Upper lobe of left lung (tissue), 6 donors: Measurements from ENCODE around the gene FNDC1. TPM values are rescaled to one million over a fixed set of nuclear protein-coding genes. Genes with fewer than 3 reads are reported as not detected.

Experiments
- ATAC-seq, 2 donors: fragments of 200-7000 bp; cut with Tn5 transposase; one replicate each; pipeline ENCODE4 v1.9.1; 2022; ENCODE audit warnings: mild to moderate bottlenecking in 2 of 2, moderate library complexity in 2 of 2; ENCODE audit not compliant: low FRiP score in 2 of 2
- DNase-seq, 2 donors: peaks; one replicate each; pipeline ENCODE4 v3.0.0-alpha.2; 2019 to 2020
- H3K27ac ChIP-seq, 4 donors: fragments of 200-600 bp; sonication (generic); one replicate each; pipeline ENCODE4 v1.5.1; 2016 to 2019
- H3K27me3 ChIP-seq, 4 donors: fragments of 200-600 bp; sonication (generic); one replicate each; pipeline ENCODE4 v1.5.1; 2017 to 2019
- H3K36me3 ChIP-seq, 4 donors: fragments of 200-600 bp; sonication (generic); one replicate each; pipeline ENCODE4 v1.5.1; 2016 to 2019
- H3K4me1 ChIP-seq, 4 donors: fragments of 200-600 bp; sonication (generic); one replicate each; pipeline ENCODE4 v1.5.1; 2018 to 2019
- H3K4me3 ChIP-seq, 4 donors: fragments of 200-600 bp; sonication (generic); one replicate each; pipeline ENCODE4 v1.5.1; 2017 to 2019; ENCODE audit warnings: mild to moderate bottlenecking in 2 of 4, moderate library complexity in 1 of 4
- H3K9me3 ChIP-seq, 4 donors: fragments of 200-600 bp; sonication (generic); one replicate each; pipeline ENCODE4 v1.5.1; 2018 to 2019
- EP300 ChIP-seq, 4 donors: sonication (generic); formaldehyde crosslinking; IDR thresholded peaks; one replicate each; pipeline ENCODE4 v1.5.1; 2017; ENCODE audit warnings: antibody characterized with exemption in 4 of 4, control low read depth in 2 of 4
- POLR2A ChIP-seq, 4 donors: fragments of 450-650 bp; IDR thresholded peaks; one replicate each; pipeline ENCODE4 v1.5.1; 2016 to 2017; ENCODE audit warnings: antibody characterized with exemption in 4 of 4, mild to moderate bottlenecking in 2 of 4
- POLR2AphosphoS5 ChIP-seq, 2 donors: sonication (generic); formaldehyde crosslinking; IDR thresholded peaks; one replicate each; pipeline ENCODE4 v1.5.1; 2017; ENCODE audit warnings: antibody characterized with exemption in 2 of 2
- WGBS, 2 donors: methylation state at CpG; one replicate each; pipeline ENCODE4 v1.1.5; 2017 to 2018; 5-methylcytosine and 5-hydroxymethylcytosine counted together
- total RNA-seq, 6 donors: library from RNA; depleted of rRNA in 4 of 6; stranded (reverse); fragments of >200 nt in 4 of 6; gene quantifications; one replicate each; pipeline versions ENCODE4 v1.1.0 to v1.2.1, GENCODE V29; 2016 to 2021
- TF ChIP-seq, protein P1 (sequence below), 6 experiments: fragments of 450-650 bp in 4 of 6; fragments of 200-600 bp in 2 of 6; sonication (generic) in 2 of 6; IDR thresholded peaks; one replicate each; pipeline ENCODE4 v1.5.1; 2016 to 2019; ENCODE audit warnings: antibody characterized with exemption in 6 of 6
- donor health status: DM: no; HTN: no; CAD: no; lungs with moderate emphysema.
- donor health status: DM: no; HTN: yes; CAD: no; lungs with severe emphysema.

Gene FNDC1
- total RNA-seq, 6 donors from 2014 or later = 0.30 to 1.8 (median 0.65) TPM; not detected in 2

DNA sequence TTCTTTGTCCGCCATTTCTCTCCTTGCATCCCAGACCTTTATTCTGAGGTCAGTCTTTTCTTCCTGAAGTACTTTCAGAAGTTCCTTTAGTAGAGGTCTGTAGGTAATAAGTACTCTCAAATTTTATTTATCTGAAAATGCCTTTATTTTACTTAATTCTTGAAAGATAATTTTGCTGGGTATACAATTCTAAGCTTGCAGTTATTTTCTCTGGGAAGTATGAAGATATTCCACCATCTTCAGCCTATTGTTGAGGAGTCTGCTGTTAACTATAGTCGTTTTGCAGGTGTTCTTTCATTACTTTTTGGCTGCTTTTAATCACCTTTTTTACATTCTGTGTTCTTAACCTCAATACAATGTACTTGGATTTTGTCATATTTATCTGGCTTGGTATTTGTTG is 13.5 kb upstream of the FNDC1 start:
- no peak overlapping the region for H3K27ac ChIP-seq
- H3K4me1 ChIP-seq = no peaks in the 10 kb centered on the region
- peaks cover 0 to 12% (median 11%) of the 10 kb centered on the region in 4 donors for H3K9me3 ChIP-seq
- H3K36me3 ChIP-seq = no peaks in the 10 kb centered on the region
- 62 to 73% methylated on average over 2 of the region's 2 CpGs for WGBS, 2 donors
- ATAC-seq (no peak), DNase-seq (no peak)
- H3K4me3 ChIP-seq = no peak overlapping the region
- H3K27me3 ChIP-seq = no peaks in the 10 kb centered on the region
- TF ChIP-seq POLR2AphosphoS5 (IDR thresholded peaks at IDR 0.05) = no peak
- no peak for TF ChIP-seq POLR2A (IDR thresholded peaks at IDR 0.05)
- TF ChIP-seq, protein P1, sequence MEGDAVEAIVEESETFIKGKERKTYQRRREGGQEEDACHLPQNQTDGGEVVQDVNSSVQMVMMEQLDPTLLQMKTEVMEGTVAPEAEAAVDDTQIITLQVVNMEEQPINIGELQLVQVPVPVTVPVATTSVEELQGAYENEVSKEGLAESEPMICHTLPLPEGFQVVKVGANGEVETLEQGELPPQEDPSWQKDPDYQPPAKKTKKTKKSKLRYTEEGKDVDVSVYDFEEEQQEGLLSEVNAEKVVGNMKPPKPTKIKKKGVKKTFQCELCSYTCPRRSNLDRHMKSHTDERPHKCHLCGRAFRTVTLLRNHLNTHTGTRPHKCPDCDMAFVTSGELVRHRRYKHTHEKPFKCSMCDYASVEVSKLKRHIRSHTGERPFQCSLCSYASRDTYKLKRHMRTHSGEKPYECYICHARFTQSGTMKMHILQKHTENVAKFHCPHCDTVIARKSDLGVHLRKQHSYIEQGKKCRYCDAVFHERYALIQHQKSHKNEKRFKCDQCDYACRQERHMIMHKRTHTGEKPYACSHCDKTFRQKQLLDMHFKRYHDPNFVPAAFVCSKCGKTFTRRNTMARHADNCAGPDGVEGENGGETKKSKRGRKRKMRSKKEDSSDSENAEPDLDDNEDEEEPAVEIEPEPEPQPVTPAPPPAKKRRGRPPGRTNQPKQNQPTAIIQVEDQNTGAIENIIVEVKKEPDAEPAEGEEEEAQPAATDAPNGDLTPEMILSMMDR (IDR thresholded peaks at IDR 0.05) = no peak
- TF ChIP-seq EP300 (IDR thresholded peaks at IDR 0.05) = no peak

DNA sequence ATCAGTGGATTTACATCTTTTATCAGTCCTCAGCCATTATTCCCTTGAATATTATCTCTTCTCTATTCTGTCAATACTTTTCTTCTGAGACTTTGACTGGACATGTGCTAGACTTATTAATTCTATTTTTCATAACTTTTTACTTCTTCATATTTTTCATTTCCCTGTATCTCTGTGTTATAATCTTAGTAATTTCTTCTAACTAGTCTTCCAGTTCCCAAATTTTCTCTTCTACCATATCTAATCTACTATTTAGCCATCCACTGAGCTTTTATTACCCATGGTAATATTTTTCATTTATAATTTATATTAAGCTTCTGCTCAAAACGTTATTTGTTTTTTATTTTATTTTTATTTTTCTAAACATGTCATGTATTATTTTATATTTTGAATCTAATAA is 13.1 kb upstream of the FNDC1 start:
- Histone ChIP-seq H3K36me3 (no peaks in the 10 kb centered on the region), H3K27me3 (no peaks in the 10 kb centered on the region), H3K27ac (no peak overlapping the region), H3K4me1 (no peaks in the 10 kb centered on the region), H3K4me3 (no peak overlapping the region), H3K9me3 (peaks cover 0 to 12% (median 11%) of the 10 kb centered on the region in 4 donors)
- DNase-seq (no peak), ATAC-seq (no peak)
- WGBS, 2 donors = 37 to 61% methylated on average over 1 of the region's 1 CpG
- TF ChIP-seq POLR2AphosphoS5 (IDR thresholded peaks at IDR 0.05) = no peak

DNA sequence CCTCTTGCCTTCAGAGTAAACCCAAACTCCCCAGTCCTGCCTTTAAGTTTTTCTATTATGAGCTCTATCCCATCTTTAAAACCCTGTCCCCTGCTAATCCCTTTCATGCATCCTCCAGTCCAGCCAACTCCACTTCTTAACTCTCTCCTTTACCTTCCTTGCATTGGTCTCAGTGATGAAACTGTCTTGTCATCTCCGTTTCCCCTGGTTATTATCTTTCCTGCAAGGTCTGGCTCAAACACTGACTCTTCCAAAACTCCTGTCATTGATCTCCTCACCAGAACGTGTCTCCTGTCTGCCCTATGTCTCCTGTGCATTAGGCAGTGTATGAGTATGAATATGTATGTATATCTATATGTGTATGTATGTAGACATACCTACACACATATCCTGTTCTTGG is 11.8 kb upstream of the FNDC1 start:
- Histone ChIP-seq H3K9me3 (peaks cover 0 to 12% (median 11%) of the 10 kb centered on the region in 4 donors), H3K4me3 (no peak overlapping the region), H3K36me3 (no peaks in the 10 kb centered on the region), H3K4me1 (no peaks in the 10 kb centered on the region), H3K27ac (no peak overlapping the region), H3K27me3 (no peaks in the 10 kb centered on the region)
- 58 to 67% methylated on average over 2 of the region's 2 CpGs for WGBS, 2 donors
- ATAC-seq (no peak), DNase-seq (no peak)
- TF ChIP-seq, protein P1 (IDR thresholded peaks at IDR 0.05) = no peak
- TF ChIP-seq POLR2A (IDR thresholded peaks at IDR 0.05) (no peak), EP300 (IDR thresholded peaks at IDR 0.05) (no peak)

DNA sequence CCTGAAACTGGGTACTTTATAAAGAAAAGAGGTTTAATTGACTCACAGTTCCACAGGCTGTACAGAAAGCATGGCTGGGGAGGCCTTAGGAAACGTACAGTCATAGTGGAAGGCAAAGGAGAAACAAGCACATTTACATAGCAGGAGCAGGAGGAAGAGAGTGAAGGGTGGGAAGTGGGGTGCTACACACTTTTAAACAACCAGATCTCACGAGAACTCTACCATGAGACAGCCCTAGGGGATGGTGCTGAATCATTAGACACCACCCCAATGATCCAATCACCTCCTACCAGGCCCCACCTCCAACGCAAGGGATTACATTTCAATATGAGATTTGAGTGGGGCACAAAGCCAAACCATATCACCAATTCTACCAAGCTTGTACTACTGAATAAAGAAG is 7.4 kb upstream of the FNDC1 start:
- no peak overlapping the region for H3K27ac ChIP-seq
- DNase-seq (no peak), ATAC-seq (no peak)
- no peaks in the 10 kb centered on the region for H3K9me3 ChIP-seq
- H3K4me1 ChIP-seq = peaks cover 0 to 6% (median 2%) of the 10 kb centered on the region in 4 donors
- TF ChIP-seq EP300 (IDR thresholded peaks at IDR 0.05) (no peak), POLR2A (IDR thresholded peaks at IDR 0.05) (no peak), POLR2AphosphoS5 (IDR thresholded peaks at IDR 0.05) (no peak)
- TF ChIP-seq, protein P1 (IDR thresholded peaks at IDR 0.05) = no peak
- no peaks in the 10 kb centered on the region for H3K27me3 ChIP-seq
- H3K4me3 ChIP-seq = no peak overlapping the region
- no peaks in the 10 kb centered on the region for H3K36me3 ChIP-seq
- WGBS, 2 donors = 49 to 77% methylated on average over 3 of the region's 3 CpGs

DNA sequence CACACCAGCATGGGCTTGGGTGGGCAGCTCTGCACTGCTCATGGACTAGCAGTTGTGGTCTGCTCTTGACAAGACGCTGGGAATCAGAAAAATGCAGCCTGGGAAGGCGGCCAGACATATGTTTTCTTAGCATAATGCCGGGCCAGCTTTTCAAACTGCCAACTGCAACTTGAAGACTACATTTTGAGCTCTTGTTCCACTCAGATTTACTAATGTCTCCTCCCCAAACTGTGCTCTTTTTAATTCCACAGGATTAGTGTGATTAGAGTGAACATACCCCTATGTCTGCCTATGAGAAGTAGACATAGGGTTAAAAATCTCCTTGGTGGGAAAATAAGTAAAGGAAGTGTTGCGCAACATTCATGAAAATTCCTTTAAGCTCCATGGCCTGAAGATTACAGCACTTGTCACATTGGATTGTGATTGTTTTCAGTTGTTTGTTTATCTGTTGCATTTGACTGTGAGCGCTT is 5.3 kb upstream of the FNDC1 start:
- WGBS, 2 donors = 44 to 49% methylated on average over 5 of the region's 5 CpGs
- Histone ChIP-seq H3K27me3 (peaks cover 0 to 14% (median 0%) of the 10 kb centered on the region in 4 donors), H3K36me3 (no peaks in the 10 kb centered on the region), H3K4me1 (peaks cover 3 to 12% (median 7%) of the 10 kb centered on the region in 4 donors), H3K27ac (no peak overlapping the region), H3K4me3 (no peak overlapping the region), H3K9me3 (no peaks in the 10 kb centered on the region)
- DNase-seq (no peak), ATAC-seq (no peak)
- TF ChIP-seq POLR2A (IDR thresholded peaks at IDR 0.05) (no peak), EP300 (IDR thresholded peaks at IDR 0.05) (no peak), POLR2AphosphoS5 (IDR thresholded peaks at IDR 0.05) (no peak)
- TF ChIP-seq, protein P1 (IDR thresholded peaks at IDR 0.05) = no peak
